HG03442 (cell line): ENCODE data around the gene USP35.
"Not testable (repeated sequence)": the region's sequence is repeated elsewhere in the genome, so short reads cannot be mapped to it uniquely, and the experiment has no call there.

Source experiments
- ATAC-seq: cut with Tn5 transposase; IDR thresholded peaks from one replicate; pipeline ENCODE4 v1.9.1; 2021; ENCODE audit warnings: mild to moderate bottlenecking, moderate library complexity; ENCODE audit not compliant: unreplicated experiment

USP35 gene

DNA sequence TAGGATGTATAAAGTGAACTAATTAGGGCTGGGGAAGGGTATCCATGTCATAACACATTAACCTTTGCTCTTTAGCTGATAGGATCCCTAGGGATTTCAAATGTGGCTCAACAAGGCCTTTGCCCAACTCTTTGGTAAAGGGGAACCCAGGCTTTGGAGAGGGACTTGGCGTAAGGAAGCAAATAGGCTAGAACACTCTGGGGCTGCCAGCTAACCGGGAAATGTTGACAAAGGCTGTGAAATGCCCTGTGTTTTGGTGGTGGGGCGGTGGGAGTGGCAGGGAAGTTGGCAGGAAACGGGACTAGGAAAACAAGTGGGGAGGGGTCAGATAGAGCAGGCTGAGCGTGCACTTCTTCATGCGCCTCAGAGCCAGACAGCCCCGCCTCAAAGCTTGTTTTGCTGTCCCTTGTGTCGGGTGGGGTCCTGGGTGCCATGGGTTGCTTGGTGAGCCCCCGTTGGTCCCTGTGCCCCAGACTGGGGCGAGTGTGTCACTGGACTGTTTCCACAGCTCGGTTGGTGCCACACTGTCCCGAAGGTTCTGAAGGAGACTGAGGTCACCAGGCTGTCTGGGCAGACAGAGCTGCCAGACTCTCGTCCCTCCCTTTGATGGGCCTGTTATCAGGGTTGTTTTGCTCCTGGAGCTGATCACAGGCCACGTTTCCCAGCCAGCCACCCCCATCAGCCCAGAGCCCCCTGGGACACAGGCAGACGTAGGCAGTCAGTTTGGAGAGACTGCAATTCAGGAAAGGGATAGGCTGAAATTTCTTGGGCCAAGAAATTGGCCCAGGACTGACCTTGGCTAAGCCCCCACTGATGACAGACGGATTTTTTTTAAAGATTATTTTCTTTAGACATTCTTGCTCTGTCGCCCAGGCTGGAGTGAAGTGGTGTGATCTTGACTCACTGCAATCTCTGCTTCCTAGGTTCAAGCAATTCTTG, 19.9 kb upstream of the USP35 start:
- ATAC-seq, result no peak

GRCh38 chr11:78170413-78170812, 18.3 kb upstream of the USP35 start:
- ATAC-seq, result no peak

- ATAC-seq, result no peak
These were observed 17.7 kb upstream of the USP35 start for GRCh38 chr11:78170874-78171549.

DNA sequence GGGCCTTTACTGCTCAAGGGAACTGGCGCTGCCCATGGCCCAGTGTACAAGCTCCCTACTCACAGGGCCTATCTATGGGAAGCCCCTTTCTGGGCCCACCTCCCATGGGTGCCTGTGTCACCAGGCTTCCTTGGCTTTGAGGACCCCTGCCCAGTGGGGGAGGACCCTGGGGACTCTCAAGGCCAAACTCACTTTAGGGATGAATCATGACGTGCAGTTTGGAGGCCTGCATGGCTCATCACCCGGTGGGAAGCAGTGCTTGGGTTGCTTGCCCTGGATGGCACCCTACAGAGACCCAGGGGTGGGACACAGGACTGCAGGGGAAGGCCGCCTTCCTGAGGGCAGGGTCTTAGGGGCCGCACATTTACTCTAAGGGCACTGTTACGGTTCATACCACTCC, 16.8 kb upstream of the USP35 start:
- no peak for ATAC-seq

DNA sequence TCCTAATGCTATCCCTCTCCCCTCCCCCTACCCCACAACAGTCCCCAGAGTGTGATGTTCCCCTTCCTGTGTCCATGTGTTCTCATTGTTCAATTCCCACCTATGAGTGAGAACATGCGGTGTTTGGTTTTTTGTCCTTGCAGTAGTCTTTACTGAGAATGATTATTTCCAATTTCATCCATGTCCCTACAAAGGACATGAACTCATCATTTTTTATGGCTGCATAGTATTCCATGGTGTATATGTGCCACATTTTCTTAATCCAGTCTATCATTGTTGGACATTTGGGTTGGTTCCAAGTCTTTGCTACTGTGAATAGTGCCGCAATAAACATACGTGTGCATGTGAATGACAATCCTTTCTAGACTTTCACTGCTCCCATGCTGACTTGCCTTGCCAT, 12.9 kb upstream of the USP35 start:
- not testable (repeated sequence) for ATAC-seq

GRCh38 chr11:78176605-78177141, 12.0 kb upstream of the USP35 start:
- no peak for ATAC-seq

DNA sequence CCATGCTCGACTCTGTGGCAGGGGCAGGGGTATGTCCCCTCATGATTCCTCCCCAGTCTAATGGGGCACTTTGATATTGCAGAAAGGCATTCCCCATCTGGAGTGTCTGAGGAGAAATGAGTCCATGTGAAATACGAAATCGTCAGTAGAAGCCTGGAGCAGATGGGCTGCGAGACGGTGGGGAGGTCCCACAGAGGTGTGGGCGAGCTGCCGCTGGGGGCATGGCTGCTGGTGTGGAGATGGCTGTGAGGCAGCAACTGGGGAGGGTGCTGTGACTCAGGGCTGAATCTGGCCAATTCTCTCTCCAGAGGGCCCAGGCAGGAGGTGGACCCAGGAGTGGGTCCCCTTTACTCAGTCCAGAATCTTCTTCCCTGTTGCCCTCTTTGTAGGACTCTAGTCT, 11.5 kb upstream of the USP35 start:
- no peak for ATAC-seq

GRCh38 chr11:78179459-78180071, 9.2 kb upstream of the USP35 start:
- no peak for ATAC-seq

DNA sequence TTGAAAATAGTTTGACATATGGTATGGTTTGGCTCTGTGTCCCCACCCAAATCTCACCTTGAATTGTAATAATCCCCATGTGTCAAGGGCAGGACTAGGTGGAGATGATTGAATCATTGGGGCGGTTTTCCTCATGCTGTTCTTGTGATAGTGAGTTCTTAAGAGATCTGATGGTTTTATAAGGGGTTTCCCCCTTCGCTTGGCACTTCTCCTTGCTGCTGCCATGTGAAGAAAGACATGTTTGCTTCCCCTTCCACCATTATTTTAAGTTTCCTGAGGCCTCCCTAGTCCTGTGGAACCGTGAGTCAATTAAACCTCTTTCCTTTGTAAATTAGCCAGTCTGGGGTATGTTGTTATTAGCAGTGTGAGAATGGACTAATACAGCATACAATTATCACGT, 8.0 kb upstream of the USP35 start:
- ATAC-seq, result no peak

- no peak for ATAC-seq
These were observed 7.5 kb upstream of the USP35 start for GRCh38 chr11:78181185-78181584.

DNA sequence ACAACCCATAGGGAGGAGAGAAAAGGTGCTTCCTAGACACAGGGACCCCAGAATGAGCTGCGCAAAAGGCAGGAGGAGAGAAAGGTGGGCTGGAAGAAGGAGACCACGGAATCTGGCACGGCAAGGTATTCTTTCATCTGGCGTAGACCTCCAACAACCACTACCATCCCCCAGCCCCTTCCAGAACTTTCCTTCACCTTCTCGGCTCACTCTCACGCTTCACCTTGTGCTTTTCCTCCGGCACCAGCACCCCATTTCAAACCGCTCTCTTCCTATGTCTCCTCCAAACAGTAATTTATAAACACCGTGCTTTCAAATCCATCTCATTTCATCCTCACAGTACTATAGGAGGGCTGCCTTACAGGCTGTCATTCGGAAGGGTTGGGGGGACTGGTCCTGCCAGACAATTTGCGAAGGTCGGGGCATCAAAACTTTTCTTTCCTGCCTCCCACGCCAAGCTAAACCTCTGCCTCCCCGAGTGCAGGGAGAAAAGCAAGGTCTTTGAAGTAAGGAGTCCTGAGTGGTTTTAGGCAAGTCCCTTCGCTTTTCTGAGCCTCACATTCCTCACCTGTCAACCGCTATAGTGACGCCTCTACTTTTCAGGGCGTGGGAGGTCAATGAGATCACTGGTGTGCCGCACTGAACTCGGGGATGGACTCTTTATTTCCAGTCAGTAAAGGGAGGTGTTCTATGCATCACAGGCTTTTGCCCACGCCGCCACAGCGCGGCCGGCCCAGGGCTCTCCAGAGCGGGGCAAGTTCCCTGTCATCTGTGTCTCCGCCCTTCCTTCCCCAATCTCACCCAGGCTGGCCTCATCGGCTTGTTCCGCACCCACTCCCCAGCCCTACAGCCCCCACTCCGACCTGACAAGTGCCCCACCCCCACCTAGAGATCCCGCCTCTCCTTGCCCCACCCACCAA, 1.1 kb upstream of the USP35 start:
- ATAC-seq, result peak; percentile 14

GRCh38 chr11:78189174-78189724, 530 bp downstream of the USP35 start:
- no peak for ATAC-seq

- ATAC-seq, result no peak
These were observed 1.1 kb downstream of the USP35 start for GRCh38 chr11:78189851-78190250.

DNA sequence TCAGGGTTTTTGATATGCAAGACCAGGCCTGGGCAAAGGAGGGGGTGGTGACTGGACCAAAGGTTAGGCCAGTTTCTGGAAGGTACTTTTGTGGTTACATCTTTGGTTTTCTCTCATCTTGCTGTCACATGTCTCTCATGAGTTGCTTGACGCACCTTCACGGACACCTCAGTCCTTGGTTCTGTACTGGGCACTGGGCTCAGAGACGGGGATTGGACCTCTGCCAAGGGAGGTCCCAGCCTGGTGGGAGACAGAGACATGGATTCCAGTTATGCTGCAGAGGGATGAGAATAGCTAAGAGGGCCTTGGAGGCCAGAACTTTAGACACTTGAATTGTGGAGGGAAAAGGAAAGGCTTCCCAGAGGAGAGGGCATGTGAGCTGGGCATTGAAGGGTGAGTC, 1.7 kb downstream of the USP35 start:
- no peak for ATAC-seq

- ATAC-seq, result no peak
These were observed 2.3 kb downstream of the USP35 start for GRCh38 chr11:78190871-78191538.

- ATAC-seq, result no peak
These were observed 3.6 kb downstream of the USP35 start for GRCh38 chr11:78192223-78192719.

DNA sequence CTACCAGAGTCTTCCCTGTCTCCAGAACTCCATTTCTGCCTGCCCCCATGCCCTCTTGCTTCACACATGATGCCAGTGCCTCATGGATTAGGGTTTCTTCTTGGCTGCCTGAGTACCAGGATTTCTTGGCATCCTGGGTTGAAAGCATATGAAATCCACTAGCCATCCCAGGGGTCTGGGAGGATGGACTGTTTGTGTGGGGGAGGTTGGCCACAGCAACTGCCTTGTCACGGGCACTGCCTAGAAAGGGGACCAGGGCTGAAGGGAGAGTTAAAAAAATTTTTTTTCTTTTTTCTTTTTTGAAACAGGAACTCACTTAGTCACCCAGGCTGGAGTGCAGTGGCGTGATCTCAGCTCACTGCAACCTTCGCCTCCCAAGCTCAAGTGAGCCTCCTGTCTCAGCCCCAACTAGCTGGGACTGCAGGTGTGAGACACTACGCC, 4.2 kb downstream of the USP35 start:
- no peak for ATAC-seq

GRCh38 chr11:78193806-78194205, 5.1 kb downstream of the USP35 start:
- no peak for ATAC-seq

DNA sequence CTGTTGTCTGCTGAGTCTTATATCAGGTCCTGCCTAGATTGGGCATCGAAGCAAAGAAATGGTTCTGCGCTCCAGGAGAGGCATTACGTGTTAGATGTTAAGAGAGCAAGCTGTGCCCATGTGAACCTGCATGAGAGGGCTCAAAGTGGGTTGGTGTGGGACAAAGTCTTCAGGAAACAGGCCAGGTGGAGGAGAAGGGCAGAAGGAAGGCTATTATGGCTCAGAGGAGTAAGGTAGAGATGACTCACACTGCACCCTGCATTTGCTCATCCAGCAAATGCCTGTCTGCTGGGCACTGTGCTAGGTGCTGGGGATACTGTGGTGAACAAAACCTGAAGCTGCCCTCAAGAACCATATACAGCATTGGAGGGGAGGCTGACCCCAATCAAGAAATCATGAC, 5.8 kb downstream of the USP35 start:
- ATAC-seq, result no peak
